Measurements from ENCODE around the gene SCAF1. TPM values are rescaled to one million over a fixed set of nuclear protein-coding genes. Genes with fewer than 3 reads are reported as not detected.
A peak's percentile ranks its signal among the peaks of the same experiment; 100 is the strongest.

SCAF1 gene
- total RNA-seq, 2 experiments from 2014 or later = 39.9 to 41.9 TPM

- Mint-ChIP-seq H3K27me3 (ENCODE audit: low read depth) (no peaks in the 10 kb centered on the region), H3K36me3 (ENCODE audit: low read depth) (peaks cover 19% of the 10 kb centered on the region), H3K4me3 (no peak overlapping the region), H3K4me1 (ENCODE audit: low read depth) (no peaks in the 10 kb centered on the region), H3K9me3 (no peaks in the 10 kb centered on the region), H3K27ac (no peak overlapping the region)
- intact Hi-C loops (cut with micrococcal nuclease) = no loop called here
- CTCF ChIA-PET = no interaction called here
- no peak for DNase-seq
These were observed 11.4 kb downstream of the SCAF1 start for GRCh38 chr19:49653466-49653806.

DNA sequence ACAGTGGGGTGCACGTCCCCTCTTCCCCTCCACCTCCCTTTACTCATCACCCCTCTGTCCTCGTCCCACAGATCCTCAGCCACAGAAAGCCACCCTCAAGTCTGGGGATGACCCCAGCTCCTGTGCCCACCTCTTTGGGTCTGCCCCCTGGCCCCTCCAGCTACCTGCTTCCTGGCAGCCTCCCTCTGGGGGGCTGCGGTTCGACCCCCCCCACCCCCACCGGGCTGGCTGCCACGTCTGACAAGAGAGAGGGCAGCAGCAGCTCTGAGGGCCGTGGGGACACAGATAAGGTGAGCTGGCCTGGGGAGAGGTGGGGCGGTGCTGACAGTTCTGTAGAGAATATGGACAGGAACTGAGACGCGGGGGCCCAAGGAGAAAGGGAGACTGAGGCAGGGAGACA is 12.6 kb downstream of the SCAF1 start:
- Mint-ChIP-seq H3K27me3 (ENCODE audit: low read depth) (no peaks in the 10 kb centered on the region), H3K27ac (no peak overlapping the region), H3K4me1 (ENCODE audit: low read depth) (no peaks in the 10 kb centered on the region), H3K9me3 (no peaks in the 10 kb centered on the region), H3K36me3 (ENCODE audit: low read depth) (peaks cover 19% of the 10 kb centered on the region), H3K4me3 (no peak overlapping the region)
- intact Hi-C loops (cut with micrococcal nuclease) = no loop called here
- CTCF ChIA-PET = no interaction called here
- no peak for DNase-seq

- no peak overlapping the region for H3K27ac Mint-ChIP-seq
- no peaks in the 10 kb centered on the region for H3K9me3 Mint-ChIP-seq
- no peak overlapping the region for H3K4me3 Mint-ChIP-seq
- CTCF ChIA-PET = interaction anchor here (0.8 kb wide), 1 partner anchor 25 kb away, joined by 3 read pairs; no protein-coding TSS in a partner anchor
- H3K4me1 Mint-ChIP-seq (ENCODE audit: low read depth) = peaks cover 5% of the 10 kb centered on the region
- H3K27me3 Mint-ChIP-seq (ENCODE audit: low read depth) = no peaks in the 10 kb centered on the region
- intact Hi-C loops (cut with micrococcal nuclease) = no loop called here
- DNase-seq = no peak
- peaks cover 23% of the 10 kb centered on the region for H3K36me3 Mint-ChIP-seq (ENCODE audit: low read depth)
These were observed 13.8 kb downstream of the SCAF1 start for GRCh38 chr19:49655570-49656455.

GRCh38 chr19:49656456-49657109 is 14.6 kb downstream of the SCAF1 start:
- intact Hi-C loops (cut with micrococcal nuclease) = no loop called here
- no peak overlapping the region for H3K27ac Mint-ChIP-seq
- H3K9me3 Mint-ChIP-seq = no peaks in the 10 kb centered on the region

GRCh38 chr19:49657493-49658138 is 15.6 kb downstream of the SCAF1 start:
- no peak for DNase-seq
- CTCF ChIA-PET = no interaction called here
- Mint-ChIP-seq H3K4me3 (no peak overlapping the region), H3K4me1 (ENCODE audit: low read depth) (peaks cover 7% of the 10 kb centered on the region), H3K36me3 (ENCODE audit: low read depth) (peaks cover 29% of the 10 kb centered on the region), H3K9me3 (no peaks in the 10 kb centered on the region), H3K27me3 (ENCODE audit: low read depth) (no peaks in the 10 kb centered on the region), H3K27ac (no peak overlapping the region)
- intact Hi-C loops (cut with micrococcal nuclease) = no loop called here

More at GRCh38 chr19:49656456-49657109, 14.6 kb downstream of the SCAF1 start:
- peaks cover 5% of the 10 kb centered on the region for H3K4me1 Mint-ChIP-seq (ENCODE audit: low read depth)
- CTCF ChIA-PET = interaction anchor here (0.8 kb wide), 1 partner anchor 24 kb away, joined by 3 read pairs; no protein-coding TSS in a partner anchor
- no peak for DNase-seq
- no peak overlapping the region for H3K4me3 Mint-ChIP-seq
- no peaks in the 10 kb centered on the region for H3K27me3 Mint-ChIP-seq (ENCODE audit: low read depth)
- peaks cover 27% of the 10 kb centered on the region for H3K36me3 Mint-ChIP-seq (ENCODE audit: low read depth)

DNA sequence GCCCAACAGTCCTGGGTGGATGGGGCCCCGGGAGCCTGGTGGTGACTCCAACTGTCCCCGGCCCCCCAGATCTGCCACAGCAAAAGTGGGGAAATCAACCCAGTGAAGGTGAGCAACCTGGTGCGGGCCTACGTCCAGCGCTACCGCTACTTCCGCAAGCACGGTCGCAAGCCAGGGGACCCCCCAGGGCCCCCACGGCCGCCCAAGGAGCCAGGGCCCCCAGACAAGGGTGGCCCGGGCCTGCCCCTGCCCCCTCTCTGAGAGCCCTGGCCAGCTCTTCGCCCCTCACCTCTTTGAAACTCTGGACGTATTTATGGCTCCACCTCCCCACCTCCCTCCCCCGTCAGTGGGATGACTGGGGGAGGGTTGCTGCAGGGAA is 16.1 kb downstream of the SCAF1 start:
- H3K27me3 Mint-ChIP-seq (ENCODE audit: low read depth) = no peaks in the 10 kb centered on the region
- peaks cover 12% of the 10 kb centered on the region for H3K4me1 Mint-ChIP-seq (ENCODE audit: low read depth)
- intact Hi-C loops (cut with micrococcal nuclease) = no loop called here
- no peak overlapping the region for H3K27ac Mint-ChIP-seq
- DNase-seq = no peak
- CTCF ChIA-PET = no interaction called here
- no peaks in the 10 kb centered on the region for H3K9me3 Mint-ChIP-seq
- H3K36me3 Mint-ChIP-seq (ENCODE audit: low read depth) = peaks cover 31% of the 10 kb centered on the region
- no peak overlapping the region for H3K4me3 Mint-ChIP-seq

GRCh38 chr19:49658566-49659442 is 16.8 kb downstream of the SCAF1 start:
- CTCF ChIA-PET = interaction anchor here (1.7 kb wide), 1 partner anchor 14 kb away, joined by 4 read pairs; no protein-coding TSS in a partner anchor
- intact Hi-C loops (cut with micrococcal nuclease) = no loop called here
- Mint-ChIP-seq H3K27me3 (ENCODE audit: low read depth) (no peaks in the 10 kb centered on the region), H3K4me1 (ENCODE audit: low read depth) (peaks cover 19% of the 10 kb centered on the region), H3K9me3 (no peaks in the 10 kb centered on the region), H3K36me3 (ENCODE audit: low read depth) (peaks cover 29% of the 10 kb centered on the region), H3K4me3 (no peak overlapping the region), H3K27ac (no peak overlapping the region)
- DNase-seq = no peak

DNA sequence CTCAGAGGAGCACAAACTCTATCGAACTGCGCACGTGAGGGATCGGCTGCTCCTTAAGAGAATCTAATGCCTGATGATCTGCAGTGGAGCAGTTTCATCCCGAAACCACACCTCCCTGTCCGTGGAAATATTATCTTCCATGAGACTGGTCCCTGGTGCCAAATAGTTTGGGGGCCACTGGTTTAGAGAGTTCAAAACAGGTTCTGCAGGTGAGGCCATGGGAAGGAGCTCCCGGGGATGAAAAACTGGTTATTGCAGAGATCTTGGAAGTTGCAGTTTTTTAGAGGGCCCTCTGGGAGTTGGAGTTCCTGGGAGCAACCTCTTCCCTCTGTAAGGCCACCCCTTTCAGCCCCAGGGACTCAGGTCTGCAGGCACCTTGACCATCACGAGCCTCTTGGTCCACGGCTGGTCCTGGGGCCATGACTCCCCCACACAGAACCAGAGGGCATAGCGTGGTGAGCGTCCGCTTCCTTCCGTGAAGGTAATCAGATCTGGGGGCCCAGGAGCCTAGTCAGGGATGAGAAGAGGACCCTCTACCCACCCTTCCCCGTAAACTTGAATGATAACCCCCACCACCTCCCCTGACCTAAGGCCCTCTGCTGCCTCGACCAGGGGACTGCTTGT is 18.4 kb downstream of the SCAF1 start:
- Mint-ChIP-seq H3K4me1 (ENCODE audit: low read depth) (peaks cover 25% of the 10 kb centered on the region), H3K27me3 (ENCODE audit: low read depth) (no peaks in the 10 kb centered on the region), H3K9me3 (no peaks in the 10 kb centered on the region), H3K36me3 (ENCODE audit: low read depth) (peaks cover 27% of the 10 kb centered on the region), H3K27ac (no peak overlapping the region), H3K4me3 (no peak overlapping the region)
- no peak for DNase-seq
- intact Hi-C loops (cut with micrococcal nuclease) = no loop called here
- CTCF ChIA-PET = interaction anchor here (0.7 to 1.7 kb wide), 2 partner anchors 13 to 18 kb away, joined by 3 to 4 read pairs; no protein-coding TSS in a partner anchor

- Mint-ChIP-seq H3K4me1 (ENCODE audit: low read depth) (peaks cover 30% of the 10 kb centered on the region), H3K4me3 (no peak overlapping the region), H3K9me3 (no peaks in the 10 kb centered on the region), H3K36me3 (ENCODE audit: low read depth) (peaks cover 22% of the 10 kb centered on the region), H3K27ac (no peak overlapping the region), H3K27me3 (ENCODE audit: low read depth) (no peaks in the 10 kb centered on the region)
- DNase-seq = no peak
- intact Hi-C loops (cut with micrococcal nuclease) = no loop called here
- CTCF ChIA-PET = no interaction called here
These were observed 20.0 kb downstream of the SCAF1 start for GRCh38 chr19:49662011-49662410.

GRCh38 chr19:49663224-49663623 is 21.2 kb downstream of the SCAF1 start:
- Mint-ChIP-seq H3K27me3 (ENCODE audit: low read depth) (no peaks in the 10 kb centered on the region), H3K36me3 (ENCODE audit: low read depth) (peaks cover 20% of the 10 kb centered on the region), H3K27ac (peak overlapping the region; percentile 93), H3K4me3 (peak overlapping the region; percentile 98), H3K9me3 (no peaks in the 10 kb centered on the region), H3K4me1 (ENCODE audit: low read depth) (peaks cover 36% of the 10 kb centered on the region)
- CTCF ChIA-PET = interaction anchor here (1.2 to 2.2 kb wide), 4 partner anchors 10 to 20 kb away, joined by 3 to 8 read pairs (median 6); no protein-coding TSS in a partner anchor
- intact Hi-C loops (cut with micrococcal nuclease) = no loop called here
- no peak for DNase-seq

DNA sequence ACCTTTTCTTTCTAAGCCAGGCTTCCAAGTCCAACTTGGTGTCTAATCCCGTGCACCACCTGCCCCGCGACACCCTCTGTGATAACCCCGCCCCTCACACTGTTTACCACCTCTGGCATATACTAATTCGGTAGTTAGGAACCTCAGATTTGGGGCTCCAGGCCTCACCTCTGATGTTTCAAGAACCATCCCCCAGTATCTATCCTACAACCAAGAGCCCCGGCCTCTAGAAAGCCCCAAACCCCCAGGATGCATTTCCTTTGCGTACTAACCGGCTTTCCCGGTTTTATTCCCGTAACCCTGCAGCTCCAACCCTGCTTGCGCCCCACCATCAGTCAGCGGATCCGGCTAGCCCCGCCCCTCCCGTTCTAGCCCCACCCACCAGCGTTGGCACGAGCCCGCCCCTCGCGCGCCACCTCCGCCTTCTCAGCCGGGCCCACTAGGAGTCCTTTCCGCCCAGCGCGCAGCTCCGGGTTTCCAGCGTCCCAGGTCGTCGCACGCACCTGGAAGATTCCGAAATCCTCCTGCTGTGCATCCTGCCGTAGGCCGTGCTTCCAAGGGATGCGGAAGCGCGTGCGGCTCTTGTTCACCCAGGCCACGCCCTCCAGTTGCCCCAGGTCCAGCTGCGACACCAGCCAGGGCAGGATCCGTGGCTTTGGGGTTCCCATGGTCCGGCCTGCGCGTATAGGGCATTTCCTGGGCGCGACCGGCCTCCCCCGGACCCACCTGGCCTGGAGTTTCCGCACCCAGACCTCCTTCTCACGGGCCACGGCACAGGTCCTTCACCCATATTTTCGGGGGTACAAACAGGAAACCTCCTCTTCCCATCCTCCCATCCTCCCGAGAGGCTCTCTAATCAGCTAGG is 22.4 kb downstream of the SCAF1 start:
- Mint-ChIP-seq H3K36me3 (ENCODE audit: low read depth) (peaks cover 21% of the 10 kb centered on the region), H3K27me3 (ENCODE audit: low read depth) (no peaks in the 10 kb centered on the region), H3K4me1 (ENCODE audit: low read depth) (peaks cover 36% of the 10 kb centered on the region), H3K9me3 (no peaks in the 10 kb centered on the region), H3K4me3 (peak overlapping the region; percentile 98), H3K27ac (peak overlapping the region; percentile 93)
- CTCF ChIA-PET = interaction anchor here (0.9 to 2.2 kb wide), 6 partner anchors 9 to 53 kb away, joined by 3 to 8 read pairs (median 5); no protein-coding TSS in a partner anchor
- DNase-seq = peak; percentile 97
- intact Hi-C loops (cut with micrococcal nuclease) = loop anchor here (1.0 kb wide), 4 partner anchors 12 to 212 kb away; partner anchors contain the start of gene RRAS

All from activated naive CD4-positive, alpha-beta T cell treated with anti-CD3 and anti-CD28 coated beads for 36 hours (primary cell).